ENCODE data around the gene RCVRN. TPM values are rescaled to one million over a fixed set of nuclear protein-coding genes. Genes with fewer than 3 reads are reported as not detected.

Gene RCVRN
- total RNA-seq, 1 experiment from 2014 or later: not detected

DNA sequence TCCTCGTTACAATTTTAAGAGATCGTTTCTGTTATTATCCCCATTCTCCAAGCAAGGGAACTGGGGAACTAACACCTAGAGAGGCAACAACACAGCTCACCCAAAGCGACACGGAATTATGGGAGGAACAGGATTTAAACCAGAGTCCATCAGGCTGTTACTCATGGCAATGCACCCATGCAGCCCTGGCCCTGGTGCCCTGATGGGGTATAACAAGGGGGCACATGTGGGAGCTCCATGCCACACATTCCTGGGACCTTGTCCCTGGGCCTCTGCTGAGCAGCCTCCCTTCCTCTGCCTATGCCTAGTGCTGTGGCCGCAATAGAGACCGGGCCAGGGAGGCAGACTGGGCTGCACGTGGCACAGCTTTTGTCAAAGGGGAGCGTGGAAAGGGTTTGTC lies 13.3 kb upstream of the RCVRN start:
- no peaks in the 10 kb centered on the region for H3K9me3 ChIP-seq (ENCODE audit: insufficient read depth, low read depth)
- no peaks in the 10 kb centered on the region for H3F3A ChIP-seq (ENCODE audit: insufficient read depth, low read depth)
- BruUV-seq (replicated peaks): no TSS peak
- no peaks in the 10 kb centered on the region for H3K79me2 ChIP-seq (ENCODE audit: low read depth)
- H3K36me3 ChIP-seq (ENCODE audit: low read depth): no peaks in the 10 kb centered on the region
- no peaks in the 10 kb centered on the region for H4K20me1 ChIP-seq (ENCODE audit: insufficient read depth)
- no peak overlapping the region for H3K4me2 ChIP-seq
- H3K27me3 ChIP-seq (ENCODE audit: insufficient read depth, low read depth): no peaks in the 10 kb centered on the region
- TF ChIP-seq, protein P1, sequence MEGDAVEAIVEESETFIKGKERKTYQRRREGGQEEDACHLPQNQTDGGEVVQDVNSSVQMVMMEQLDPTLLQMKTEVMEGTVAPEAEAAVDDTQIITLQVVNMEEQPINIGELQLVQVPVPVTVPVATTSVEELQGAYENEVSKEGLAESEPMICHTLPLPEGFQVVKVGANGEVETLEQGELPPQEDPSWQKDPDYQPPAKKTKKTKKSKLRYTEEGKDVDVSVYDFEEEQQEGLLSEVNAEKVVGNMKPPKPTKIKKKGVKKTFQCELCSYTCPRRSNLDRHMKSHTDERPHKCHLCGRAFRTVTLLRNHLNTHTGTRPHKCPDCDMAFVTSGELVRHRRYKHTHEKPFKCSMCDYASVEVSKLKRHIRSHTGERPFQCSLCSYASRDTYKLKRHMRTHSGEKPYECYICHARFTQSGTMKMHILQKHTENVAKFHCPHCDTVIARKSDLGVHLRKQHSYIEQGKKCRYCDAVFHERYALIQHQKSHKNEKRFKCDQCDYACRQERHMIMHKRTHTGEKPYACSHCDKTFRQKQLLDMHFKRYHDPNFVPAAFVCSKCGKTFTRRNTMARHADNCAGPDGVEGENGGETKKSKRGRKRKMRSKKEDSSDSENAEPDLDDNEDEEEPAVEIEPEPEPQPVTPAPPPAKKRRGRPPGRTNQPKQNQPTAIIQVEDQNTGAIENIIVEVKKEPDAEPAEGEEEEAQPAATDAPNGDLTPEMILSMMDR (conservative IDR thresholded peaks at IDR 0.05): no peak
- TF ChIP-seq EZH2 (IDR thresholded peaks at IDR 0.05; ENCODE audit: low read depth): no peak
- no peak overlapping the region for H3K27ac ChIP-seq
- ChIA-PET POLR2A (ENCODE audit: unreplicated experiment) (no interaction called here), CTCF (no interaction called here)
- no peak overlapping the region for H2AFZ ChIP-seq
- no peaks in the 10 kb centered on the region for H3K9me2 ChIP-seq (ENCODE audit: insufficient read depth)
- no peak overlapping the region for H3K4me3 ChIP-seq
- intact Hi-C loops (cut with micrococcal nuclease; ENCODE audit: unreplicated experiment): no loop called here
- H3K4me1 ChIP-seq (replicated peaks; ENCODE audit: insufficient read depth): no peaks in the 10 kb centered on the region
- DNase-seq: no peak

DNA sequence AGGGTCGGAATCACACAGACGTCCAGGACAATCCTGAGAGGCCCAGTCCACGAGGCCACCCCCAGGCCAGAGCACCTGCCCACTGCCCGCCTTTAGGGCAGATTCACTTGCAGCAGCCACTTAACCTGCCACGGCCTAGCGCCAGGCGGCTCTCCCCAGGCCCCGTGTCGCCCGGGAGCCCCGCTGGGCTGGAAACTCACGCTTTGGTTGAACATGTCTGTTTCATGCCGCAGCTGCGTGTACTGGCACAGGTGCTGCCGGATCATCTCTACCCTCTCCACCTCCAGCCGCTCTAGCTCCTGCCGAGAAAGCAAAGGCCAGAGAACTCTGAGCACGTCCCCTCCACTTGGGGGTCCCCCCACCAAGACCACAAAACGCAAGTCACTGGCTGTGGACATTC lies 12.7 kb upstream of the RCVRN start:
- no peak for TF ChIP-seq EZH2 (IDR thresholded peaks at IDR 0.05; ENCODE audit: low read depth)
- TF ChIP-seq, protein P1 (conservative IDR thresholded peaks at IDR 0.05): no peak
- Histone ChIP-seq H3K27me3 (ENCODE audit: insufficient read depth, low read depth) (no peaks in the 10 kb centered on the region), H3F3A (ENCODE audit: insufficient read depth, low read depth) (no peaks in the 10 kb centered on the region), H2AFZ (no peak overlapping the region), H3K9me3 (ENCODE audit: insufficient read depth, low read depth) (no peaks in the 10 kb centered on the region), H3K4me3 (no peak overlapping the region), H3K4me2 (no peak overlapping the region), H4K20me1 (ENCODE audit: insufficient read depth) (no peaks in the 10 kb centered on the region), H3K79me2 (ENCODE audit: low read depth) (no peaks in the 10 kb centered on the region), H3K4me1 (replicated peaks; ENCODE audit: insufficient read depth) (no peaks in the 10 kb centered on the region), H3K36me3 (ENCODE audit: low read depth) (no peaks in the 10 kb centered on the region), H3K27ac (no peak overlapping the region), H3K9me2 (ENCODE audit: insufficient read depth) (no peaks in the 10 kb centered on the region)
- CTCF ChIA-PET: no interaction called here
- no TSS peak for BruUV-seq (replicated peaks)
- intact Hi-C loops (cut with micrococcal nuclease; ENCODE audit: unreplicated experiment): no loop called here
- POLR2A ChIA-PET (ENCODE audit: unreplicated experiment): no interaction called here
- DNase-seq: no peak

DNA sequence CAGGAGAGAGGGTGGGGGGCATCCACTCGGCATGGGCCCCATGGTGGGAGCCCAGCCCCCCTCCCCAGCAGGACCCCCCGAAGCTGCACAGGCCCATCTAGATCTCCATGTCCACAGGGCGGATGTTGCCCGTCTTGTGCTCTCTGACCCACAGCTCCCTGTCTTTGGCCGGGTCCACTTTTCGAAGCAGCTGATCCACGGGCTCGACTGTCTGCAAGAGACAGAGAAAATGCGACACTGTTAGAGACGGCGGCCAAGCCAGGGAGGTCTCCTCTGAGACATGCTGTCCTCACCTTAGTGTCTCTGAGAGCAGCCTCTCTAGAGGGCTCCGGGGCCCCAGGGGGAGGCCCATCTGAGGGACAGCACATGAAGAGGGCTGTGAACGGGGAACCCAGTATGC lies 12.1 kb upstream of the RCVRN start:
- Histone ChIP-seq H3K4me1 (replicated peaks; ENCODE audit: insufficient read depth) (no peaks in the 10 kb centered on the region), H3F3A (ENCODE audit: insufficient read depth, low read depth) (no peaks in the 10 kb centered on the region), H3K27ac (no peak overlapping the region), H3K79me2 (ENCODE audit: low read depth) (no peaks in the 10 kb centered on the region), H3K4me3 (no peak overlapping the region), H3K4me2 (no peak overlapping the region), H3K27me3 (ENCODE audit: insufficient read depth, low read depth) (no peaks in the 10 kb centered on the region), H3K9me2 (ENCODE audit: insufficient read depth) (no peaks in the 10 kb centered on the region), H3K36me3 (ENCODE audit: low read depth) (no peaks in the 10 kb centered on the region), H4K20me1 (ENCODE audit: insufficient read depth) (no peaks in the 10 kb centered on the region), H3K9me3 (ENCODE audit: insufficient read depth, low read depth) (no peaks in the 10 kb centered on the region), H2AFZ (no peak overlapping the region)
- ChIA-PET POLR2A (ENCODE audit: unreplicated experiment) (no interaction called here), CTCF (no interaction called here)
- TF ChIP-seq, protein P1 (conservative IDR thresholded peaks at IDR 0.05): no peak
- no peak for TF ChIP-seq EZH2 (IDR thresholded peaks at IDR 0.05; ENCODE audit: low read depth)
- no TSS peak for BruUV-seq (replicated peaks)
- intact Hi-C loops (cut with micrococcal nuclease; ENCODE audit: unreplicated experiment): no loop called here
- DNase-seq: no peak
